PC-3 (cell line): ENCODE measurements around the gene IFITM2. TPM values are rescaled to one million over a fixed set of nuclear protein-coding genes. Genes with fewer than 3 reads are reported as not detected.
"Not testable (repeated sequence)": the region's sequence is repeated elsewhere in the genome, so short reads cannot be mapped to it uniquely, and the experiment has no call there.

Experiments
- ATAC-seq: fragments of 200-7000 bp; cut with Tn5 transposase; 2 replicates; pipeline ENCODE4 v1.9.1; 2020; ENCODE audit warnings: mild to moderate bottlenecking, moderate library complexity
- BruUV-seq: library from RNA; stranded (reverse); fragments of 400-500 nt; replicated peaks from 2 replicates; lab custom pipeline; 2021; lab: Mats Ljungman, UMichigan
- CTCF ChIA-PET: fragments of 300-600 bp; sonication (Branson Sonifier 250); formaldehyde crosslinking; loops from one replicate; lab custom pipeline; 2022; ENCODE audit warnings: antibody characterized with exemption; lab: Charles Lee
- POLR2A ChIA-PET: fragments of 300-600 bp; sonication (Branson Sonifier 250); formaldehyde crosslinking; loops from one replicate; lab custom pipeline; 2022; ENCODE audit warnings: antibody characterized with exemption; ENCODE audit not compliant: unreplicated experiment; lab: Charles Lee
- DNase-seq: peaks from one replicate; pipeline ENCODE4 v3.0.0-alpha.2; 2015
- H2AFZ ChIP-seq: fragments of 300-600 bp; sonication (generic); 2 replicates; pipeline ENCODE4 v1.6.0; 2016; ENCODE audit warnings: antibody characterized with exemption, low read length
- H3F3A ChIP-seq: fragments of 300-600 bp; sonication (generic); one replicate; pipeline ENCODE4 v1.6.0; 2017; ENCODE audit warnings: antibody characterized with exemption, low read length, control low read depth, mild to moderate bottlenecking; ENCODE audit not compliant: unreplicated experiment
- H3K27ac ChIP-seq: fragments of 300-600 bp; sonication (generic); 2 replicates; pipeline ENCODE4 v1.5.1; 2016; ENCODE audit warnings: mild to moderate bottlenecking, low read length
- H3K27me3 ChIP-seq: fragments of 300-600 bp; sonication (generic); 2 replicates; pipeline ENCODE4 v1.6.1; 2016; ENCODE audit warnings: low read length, mixed read lengths
- H3K36me3 ChIP-seq: fragments of 300-600 bp; sonication (generic); 2 replicates; pipeline ENCODE4 v1.6.1; 2016; ENCODE audit warnings: low read depth, mixed run types, low read length, mixed read lengths
- H3K4me1 ChIP-seq: fragments of 300-600 bp; sonication (generic); 2 replicates; pipeline ENCODE4 v1.5.1; 2016; ENCODE audit warnings: low read length; ENCODE audit not compliant: insufficient read depth
- H3K4me2 ChIP-seq: fragments of 300-600 bp; sonication (generic); 2 replicates; pipeline ENCODE4 v1.6.0; 2016; ENCODE audit warnings: low read length
- H3K4me3 ChIP-seq: fragments of 300-600 bp; sonication (generic); 2 replicates; pipeline ENCODE4 v1.5.1; 2016; ENCODE audit warnings: mild to moderate bottlenecking, low read length, mixed read lengths
- H3K79me2 ChIP-seq: fragments of 300-600 bp; sonication (generic); 2 replicates; pipeline ENCODE4 v1.6.1; 2017; ENCODE audit warnings: low read length, mixed read lengths
- H3K9ac ChIP-seq: fragments of 300-600 bp; sonication (generic); 2 replicates; pipeline ENCODE4 v1.6.0; 2016; ENCODE audit warnings: mild to moderate bottlenecking, low read length
- H3K9me2 ChIP-seq: fragments of 300-600 bp; sonication (generic); replicated peaks from 2 replicates; pipeline ENCODE4 v1.6.1; 2016; ENCODE audit warnings: mixed run types, low read length, mixed read lengths
- H3K9me3 ChIP-seq: fragments of 300-600 bp; sonication (generic); 2 replicates; pipeline ENCODE4 v1.6.1; 2016; ENCODE audit warnings: low read length, mixed read lengths
- H4K20me1 ChIP-seq: fragments of 300-600 bp; sonication (generic); 2 replicates; pipeline ENCODE4 v1.6.1; 2016; ENCODE audit warnings: low read length, mixed read lengths
- EZH2 ChIP-seq: fragments of 300-600 bp; sonication (generic); IDR thresholded peaks from one replicate; pipeline ENCODE4 v1.6.1; 2017; ENCODE audit warnings: antibody characterized with exemption, mild to moderate bottlenecking, low read length; ENCODE audit not compliant: unreplicated experiment
- EZH2phosphoT487 ChIP-seq: fragments of 300-600 bp; sonication (generic); IDR thresholded peaks from 2 replicates; pipeline ENCODE4 v1.6.1; 2018; ENCODE audit warnings: mild to moderate bottlenecking, antibody characterized with exemption, low read length, borderline replicate concordance
- intact Hi-C: fragments of 100-400 bp; cut with micrococcal nuclease; formaldehyde crosslinking; loops from 2 replicates; pipeline ENCODE4 v1.9.0; 2023
- total RNA-seq: library from RNA; depleted of rRNA; stranded (reverse); fragments of >200 nt; gene quantifications from 2 replicates; pipeline ENCODE4 v1.2.3, GENCODE V29; 2014
- TF ChIP-seq, protein P1 (sequence below): fragments of 300-600 bp; sonication (generic); conservative IDR thresholded peaks from 2 replicates; pipeline ENCODE4 v1.5.1; 2017; ENCODE audit warnings: antibody characterized with exemption, low read depth, mild to moderate bottlenecking, low read length

IFITM2 gene
- total RNA-seq, 1 experiment from 2014 or later: 49.0 TPM

DNA sequence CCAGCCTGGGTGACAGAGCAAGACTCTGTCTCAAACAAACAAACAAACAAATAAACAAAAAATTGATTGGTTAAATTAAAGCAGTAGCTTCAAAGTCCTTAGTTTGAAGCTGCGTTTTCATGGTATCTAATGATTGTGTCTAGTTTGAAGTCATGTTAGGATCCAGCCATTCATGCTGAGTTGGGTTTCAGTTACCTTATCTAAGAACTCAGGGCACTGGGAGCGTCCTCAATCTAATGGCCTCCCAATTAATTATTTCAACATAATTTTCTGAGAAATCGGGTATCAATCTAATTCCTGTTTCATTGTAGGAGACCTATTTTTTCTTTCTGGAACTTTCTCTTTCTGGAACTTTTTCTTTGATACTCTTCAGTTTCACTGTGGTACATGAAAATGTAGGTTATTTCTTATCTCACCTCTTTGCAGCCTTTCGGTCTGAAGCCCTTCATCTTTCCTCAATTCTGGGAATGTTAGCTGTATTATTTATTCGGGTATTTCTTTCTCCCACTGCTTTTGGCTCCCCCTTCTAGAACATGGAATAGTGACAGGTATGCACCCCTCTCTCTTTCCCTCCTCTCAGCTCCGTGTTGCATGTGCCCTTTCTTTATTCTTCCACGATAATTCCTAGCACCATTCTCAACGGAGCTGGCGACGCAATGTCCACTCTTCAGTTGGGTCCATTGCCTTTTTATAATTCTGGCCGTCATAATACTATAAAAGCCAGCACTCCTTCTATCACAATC lies 37.4 kb downstream of the IFITM2 start:
- ChIA-PET POLR2A (no interaction called here), CTCF (no interaction called here)
- TF ChIP-seq EZH2: no peak
- no peak for TF ChIP-seq EZH2phosphoT487
- TF ChIP-seq, protein P1, sequence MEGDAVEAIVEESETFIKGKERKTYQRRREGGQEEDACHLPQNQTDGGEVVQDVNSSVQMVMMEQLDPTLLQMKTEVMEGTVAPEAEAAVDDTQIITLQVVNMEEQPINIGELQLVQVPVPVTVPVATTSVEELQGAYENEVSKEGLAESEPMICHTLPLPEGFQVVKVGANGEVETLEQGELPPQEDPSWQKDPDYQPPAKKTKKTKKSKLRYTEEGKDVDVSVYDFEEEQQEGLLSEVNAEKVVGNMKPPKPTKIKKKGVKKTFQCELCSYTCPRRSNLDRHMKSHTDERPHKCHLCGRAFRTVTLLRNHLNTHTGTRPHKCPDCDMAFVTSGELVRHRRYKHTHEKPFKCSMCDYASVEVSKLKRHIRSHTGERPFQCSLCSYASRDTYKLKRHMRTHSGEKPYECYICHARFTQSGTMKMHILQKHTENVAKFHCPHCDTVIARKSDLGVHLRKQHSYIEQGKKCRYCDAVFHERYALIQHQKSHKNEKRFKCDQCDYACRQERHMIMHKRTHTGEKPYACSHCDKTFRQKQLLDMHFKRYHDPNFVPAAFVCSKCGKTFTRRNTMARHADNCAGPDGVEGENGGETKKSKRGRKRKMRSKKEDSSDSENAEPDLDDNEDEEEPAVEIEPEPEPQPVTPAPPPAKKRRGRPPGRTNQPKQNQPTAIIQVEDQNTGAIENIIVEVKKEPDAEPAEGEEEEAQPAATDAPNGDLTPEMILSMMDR: no peak
- no peak overlapping the region for H3K4me3 ChIP-seq
- no TSS peak for BruUV-seq
- no peaks in the 10 kb centered on the region for H4K20me1 ChIP-seq
- H3K36me3 ChIP-seq: no peaks in the 10 kb centered on the region
- no peaks in the 10 kb centered on the region for H3K4me1 ChIP-seq
- no peaks in the 10 kb centered on the region for H3K79me2 ChIP-seq
- H3K9me2 ChIP-seq: no peaks in the 10 kb centered on the region
- DNase-seq: no peak
- no peaks in the 10 kb centered on the region for H3K9me3 ChIP-seq
- H3K27ac ChIP-seq: no peak overlapping the region
- intact Hi-C loops: no loop called here
- peaks cover 7% of the 10 kb centered on the region for H3K27me3 ChIP-seq
- ATAC-seq: no peak
- H3K9ac ChIP-seq: no peak overlapping the region
- no peaks in the 10 kb centered on the region for H3F3A ChIP-seq
- H2AFZ ChIP-seq: no peak overlapping the region
- H3K4me2 ChIP-seq: no peak overlapping the region

DNA sequence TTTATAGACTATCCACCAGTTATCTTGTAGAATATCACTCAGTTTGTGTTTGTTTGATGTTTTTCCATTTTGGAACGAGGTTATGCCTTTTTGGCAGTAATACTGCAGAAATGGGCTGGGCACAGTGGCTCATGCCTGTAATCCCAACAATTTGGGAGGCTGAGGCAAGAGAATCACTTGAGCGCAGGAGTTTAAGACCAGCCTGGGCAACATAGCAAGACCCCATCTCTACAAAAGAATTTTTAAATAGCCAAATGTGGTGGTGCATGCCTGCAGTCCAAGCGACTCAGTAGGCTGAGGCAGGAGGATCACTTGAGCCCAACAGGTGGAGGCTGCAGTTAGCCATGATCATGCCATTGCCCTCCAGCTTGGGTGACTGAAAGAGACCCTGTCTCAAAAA lies 38.9 kb downstream of the IFITM2 start:
- ATAC-seq (no peak), DNase-seq (no peak)
- H3K36me3 ChIP-seq: no peaks in the 10 kb centered on the region
- no peak overlapping the region for H3K9ac ChIP-seq
- TF ChIP-seq, protein P1: no peak
- TF ChIP-seq EZH2: no peak
- TF ChIP-seq EZH2phosphoT487: no peak
- H3K27me3 ChIP-seq: no peaks in the 10 kb centered on the region
- no peaks in the 10 kb centered on the region for H3K9me2 ChIP-seq
- H3K27ac ChIP-seq: no peak overlapping the region
- intact Hi-C loops: no loop called here
- POLR2A ChIA-PET: no interaction called here
- no peaks in the 10 kb centered on the region for H3K4me1 ChIP-seq
- no peaks in the 10 kb centered on the region for H3K9me3 ChIP-seq
- no peaks in the 10 kb centered on the region for H3K79me2 ChIP-seq
- no TSS peak for BruUV-seq
- H4K20me1 ChIP-seq: no peaks in the 10 kb centered on the region
- no peak overlapping the region for H3K4me3 ChIP-seq
- H3K4me2 ChIP-seq: no peak overlapping the region
- CTCF ChIA-PET: no interaction called here
- H2AFZ ChIP-seq: no peak overlapping the region
- no peaks in the 10 kb centered on the region for H3F3A ChIP-seq

DNA sequence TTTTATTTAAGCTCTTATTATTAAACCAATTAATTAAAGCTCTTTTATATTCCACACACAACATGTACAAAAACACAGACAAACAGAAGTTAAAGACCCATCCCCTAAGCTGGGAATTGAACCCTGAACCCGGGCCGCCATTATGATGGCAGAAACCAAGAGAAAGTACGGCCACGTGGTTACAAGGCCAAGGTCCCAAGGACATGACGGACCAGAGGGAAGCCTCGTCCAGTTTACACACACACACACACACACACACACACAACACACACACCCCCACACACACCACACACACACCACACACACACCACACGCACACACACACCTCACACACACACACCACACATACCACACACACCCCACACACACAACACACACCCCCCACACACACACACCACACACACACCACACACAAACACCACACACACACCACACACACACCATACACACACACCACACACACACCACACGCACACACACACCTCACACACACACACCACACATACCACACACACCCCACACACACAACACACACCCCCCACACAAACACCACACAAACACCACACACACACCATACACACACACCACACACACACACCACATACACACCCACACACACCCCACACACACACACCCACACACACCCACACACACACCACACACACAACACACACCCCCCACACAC lies 41.8 kb downstream of the IFITM2 start:
- CTCF ChIA-PET, POLR2A ChIA-PET, H3K4me2 ChIP-seq, BruUV-seq, H3K4me3 ChIP-seq, H3K9ac ChIP-seq, H3K27ac ChIP-seq, H3K36me3 ChIP-seq, H3K9me3 ChIP-seq, H3F3A ChIP-seq, H3K27me3 ChIP-seq, H3K4me1 ChIP-seq, DNase-seq, intact Hi-C loops, ATAC-seq, H4K20me1 ChIP-seq, H3K79me2 ChIP-seq, H2AFZ ChIP-seq, H3K9me2 ChIP-seq: not testable (repeated sequence)

DNA sequence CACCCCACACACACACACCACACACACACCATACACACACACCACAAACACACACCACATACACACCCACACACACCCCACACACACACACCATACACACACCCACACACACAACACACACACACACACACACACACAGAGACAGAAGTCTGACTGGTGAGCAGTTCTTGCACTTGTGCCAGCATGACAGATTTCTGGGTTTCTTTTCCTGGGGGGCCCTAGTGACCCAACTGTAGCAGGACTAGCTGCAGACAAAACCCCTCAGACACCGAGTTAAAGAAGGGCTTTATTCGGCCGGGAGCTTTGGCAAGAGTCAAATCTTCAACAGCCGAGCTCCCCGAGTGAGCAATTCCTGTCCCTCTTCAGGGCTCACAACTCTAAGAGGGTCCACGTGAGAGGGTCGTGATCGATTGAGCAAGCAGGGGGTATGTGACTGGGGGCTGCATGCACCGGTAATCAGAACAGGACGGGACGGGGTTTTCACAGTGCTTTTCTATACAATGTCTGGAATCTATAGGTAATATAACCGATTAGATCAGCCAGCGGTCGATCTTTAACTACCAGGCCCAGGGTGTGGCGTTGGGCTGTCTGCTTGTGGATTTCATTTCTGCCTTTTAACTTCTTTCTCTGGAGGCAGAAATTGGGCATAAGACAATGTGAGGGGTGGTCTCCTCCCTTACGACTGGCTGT lies 42.6 kb downstream of the IFITM2 start:
- H3K4me2 ChIP-seq, H3K9me3 ChIP-seq, H3K27me3 ChIP-seq, H3K9me2 ChIP-seq, H3K4me3 ChIP-seq, DNase-seq, POLR2A ChIA-PET, H4K20me1 ChIP-seq, H3K79me2 ChIP-seq, ATAC-seq, H3K36me3 ChIP-seq, H3K27ac ChIP-seq, BruUV-seq, H3K9ac ChIP-seq, H3F3A ChIP-seq, intact Hi-C loops, H2AFZ ChIP-seq, H3K4me1 ChIP-seq, CTCF ChIA-PET: not testable (repeated sequence)
